Measurements from ENCODE around the gene CLBA1. TPM values are rescaled to one million over a fixed set of nuclear protein-coding genes. Genes with fewer than 3 reads are reported as not detected.

Gene CLBA1
- total and polyA plus RNA-seq, 2 donors (not counting 1 experiment from before 2014, with no cell fraction given) = 11.3 to 11.7 TPM

DNA sequence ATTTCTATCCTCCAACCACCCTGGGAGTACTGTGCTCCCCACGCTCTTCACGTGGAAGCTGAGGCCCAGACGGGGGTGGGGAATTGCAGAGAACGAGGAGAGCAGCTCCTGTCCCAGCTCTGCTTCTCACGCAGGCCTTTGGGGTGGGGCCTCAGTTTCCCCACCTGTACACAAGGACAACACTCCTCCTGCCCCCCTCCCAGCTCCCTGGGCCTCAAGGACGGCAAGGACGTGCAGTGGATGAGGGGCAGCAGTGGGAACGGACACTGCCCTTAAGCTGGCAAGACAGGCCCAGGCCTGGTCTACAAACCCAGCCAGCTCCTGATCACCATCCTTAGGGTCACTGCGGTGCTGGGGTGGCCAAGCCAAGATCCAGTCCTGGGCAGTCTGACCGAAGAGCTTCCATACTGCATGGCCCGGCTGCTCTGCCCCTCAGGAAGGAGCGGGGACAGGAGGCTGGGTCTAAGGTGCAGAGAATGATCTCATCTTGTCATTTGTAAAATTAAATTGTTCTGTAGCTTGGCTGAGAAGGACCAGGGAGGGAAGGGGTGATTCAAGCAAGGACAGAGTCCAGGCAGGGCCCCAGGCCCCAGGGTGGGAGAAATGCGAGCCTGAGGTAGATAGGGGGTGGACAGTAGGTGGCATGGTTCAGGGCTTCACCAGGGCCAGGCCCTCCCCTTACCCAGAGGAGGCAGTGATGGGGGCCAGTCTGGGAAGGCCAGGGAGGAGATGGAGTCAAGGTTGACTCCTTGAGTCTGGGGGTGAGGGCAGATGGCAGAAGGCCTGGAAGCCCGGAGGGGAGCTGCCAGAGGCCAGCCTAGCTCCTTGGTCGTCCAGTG lies 1.3 kb upstream of the CLBA1 start:
- Histone ChIP-seq H3K79me2 (ENCODE audit: control insufficient read depth, insufficient read depth, low read length) (no peaks in the 10 kb centered on the region), H3K27ac (ENCODE audit: insufficient read depth, low read length) (no peak overlapping the region)
- no peak for DNase-seq (ENCODE audit: low read depth in 2 of 2)

DNA sequence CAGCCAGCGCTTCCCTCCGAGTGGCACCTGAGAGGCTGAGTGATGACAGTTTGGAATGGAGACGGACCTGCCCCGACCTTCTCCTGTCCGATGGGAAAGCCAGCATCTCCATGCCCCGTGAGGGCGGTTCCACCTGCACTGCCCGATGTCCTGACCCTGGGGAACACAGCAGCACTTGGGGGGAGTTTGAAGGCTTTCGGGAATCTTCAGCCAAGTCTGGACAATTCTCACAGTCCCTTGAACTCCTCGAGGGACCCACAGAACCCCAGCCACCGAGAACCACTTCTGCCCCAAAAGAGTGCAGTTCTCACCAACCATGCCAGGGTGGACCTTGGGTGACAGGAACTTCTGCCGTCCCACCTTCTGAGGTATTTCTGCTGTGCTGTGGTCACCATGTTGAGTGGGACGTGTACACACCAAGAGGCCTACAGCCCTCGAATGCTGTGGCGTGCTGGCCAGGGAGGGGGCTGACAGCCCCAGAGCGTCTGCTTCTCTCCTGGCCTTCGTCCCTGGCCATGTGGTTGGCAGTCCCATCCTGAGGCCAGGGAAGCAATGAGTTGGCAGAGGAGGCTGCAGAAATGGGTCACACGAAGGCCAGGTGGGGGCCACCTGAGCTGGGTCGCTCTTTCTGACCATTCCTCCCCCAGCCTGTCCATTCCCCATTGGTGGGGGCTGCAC lies 1.0 kb downstream of the CLBA1 start:
- Histone ChIP-seq H3K9ac (ENCODE audit: insufficient read depth, low read length) (peak overlapping the region; percentile 93), H3K4me3 (replicated peaks in 1 of 4; ENCODE audit: control extremely low read depth in 1 of 4, insufficient read depth in 1 of 4, low read depth in 3 of 4, low read length in 4 of 4) (peak overlapping the region; percentile 54 to 83 (median 70)), H3K27me3 (ENCODE audit: control insufficient read depth, insufficient read depth, low read length) (no peaks in the 10 kb centered on the region), H3K27ac (ENCODE audit: insufficient read depth, low read length) (peak overlapping the region; percentile 87), H3K4me1 (ENCODE audit: control insufficient read depth, extremely low read depth, insufficient read depth, low read length) (peaks cover 3% of the 10 kb centered on the region), H2AFZ (ENCODE audit: low read length) (no peak overlapping the region), H3K9me3 (ENCODE audit: control insufficient read depth, insufficient read depth, low read depth, low read length) (no peaks in the 10 kb centered on the region), H4K20me1 (ENCODE audit: control insufficient read depth, extremely low read depth, insufficient read depth, low read length) (no peaks in the 10 kb centered on the region), H3K79me2 (ENCODE audit: control insufficient read depth, insufficient read depth, low read length) (no peaks in the 10 kb centered on the region), H3K36me3 (ENCODE audit: control insufficient read depth, insufficient read depth, low read length) (peaks cover 4% of the 10 kb centered on the region), H3K4me2 (ENCODE audit: extremely low read depth, insufficient read depth, low read length) (peak overlapping the region; percentile 55)
- TF ChIP-seq EZH2 (IDR thresholded peaks at IDR 0.05; ENCODE audit: low read length, missing control alignments) = no peak
- TF ChIP-seq, protein P1, sequence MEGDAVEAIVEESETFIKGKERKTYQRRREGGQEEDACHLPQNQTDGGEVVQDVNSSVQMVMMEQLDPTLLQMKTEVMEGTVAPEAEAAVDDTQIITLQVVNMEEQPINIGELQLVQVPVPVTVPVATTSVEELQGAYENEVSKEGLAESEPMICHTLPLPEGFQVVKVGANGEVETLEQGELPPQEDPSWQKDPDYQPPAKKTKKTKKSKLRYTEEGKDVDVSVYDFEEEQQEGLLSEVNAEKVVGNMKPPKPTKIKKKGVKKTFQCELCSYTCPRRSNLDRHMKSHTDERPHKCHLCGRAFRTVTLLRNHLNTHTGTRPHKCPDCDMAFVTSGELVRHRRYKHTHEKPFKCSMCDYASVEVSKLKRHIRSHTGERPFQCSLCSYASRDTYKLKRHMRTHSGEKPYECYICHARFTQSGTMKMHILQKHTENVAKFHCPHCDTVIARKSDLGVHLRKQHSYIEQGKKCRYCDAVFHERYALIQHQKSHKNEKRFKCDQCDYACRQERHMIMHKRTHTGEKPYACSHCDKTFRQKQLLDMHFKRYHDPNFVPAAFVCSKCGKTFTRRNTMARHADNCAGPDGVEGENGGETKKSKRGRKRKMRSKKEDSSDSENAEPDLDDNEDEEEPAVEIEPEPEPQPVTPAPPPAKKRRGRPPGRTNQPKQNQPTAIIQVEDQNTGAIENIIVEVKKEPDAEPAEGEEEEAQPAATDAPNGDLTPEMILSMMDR (conservative IDR thresholded peaks at IDR 0.05 in 1 of 2, IDR thresholded peaks at IDR 0.05 in 1 of 2; ENCODE audit: low read depth in 1 of 2, low read length in 2 of 2) = no peak
- no peak for DNase-seq (ENCODE audit: low read depth in 2 of 2)

More for the DNA sequence above, 1.3 kb upstream of the CLBA1 start:
- H4K20me1 ChIP-seq (ENCODE audit: control insufficient read depth, extremely low read depth, insufficient read depth, low read length) = no peaks in the 10 kb centered on the region
- no peak for TF ChIP-seq EZH2 (IDR thresholded peaks at IDR 0.05; ENCODE audit: low read length, missing control alignments)
- TF ChIP-seq, protein P1 (conservative IDR thresholded peaks at IDR 0.05 in 1 of 2, IDR thresholded peaks at IDR 0.05 in 1 of 2; ENCODE audit: low read depth in 1 of 2, low read length in 2 of 2) = no peak
- H3K4me1 ChIP-seq (ENCODE audit: control insufficient read depth, extremely low read depth, insufficient read depth, low read length) = peaks cover 3% of the 10 kb centered on the region
- H3K36me3 ChIP-seq (ENCODE audit: control insufficient read depth, insufficient read depth, low read length) = no peaks in the 10 kb centered on the region
- no peak overlapping the region for H3K4me3 ChIP-seq (replicated peaks in 1 of 4; ENCODE audit: control extremely low read depth in 1 of 4, insufficient read depth in 1 of 4, low read depth in 3 of 4, low read length in 4 of 4)
- no peak overlapping the region for H3K9ac ChIP-seq (ENCODE audit: insufficient read depth, low read length)
- H3K27me3 ChIP-seq (ENCODE audit: control insufficient read depth, insufficient read depth, low read length) = no peaks in the 10 kb centered on the region
- no peaks in the 10 kb centered on the region for H3K9me3 ChIP-seq (ENCODE audit: control insufficient read depth, insufficient read depth, low read depth, low read length)
- no peak overlapping the region for H3K4me2 ChIP-seq (ENCODE audit: extremely low read depth, insufficient read depth, low read length)
- H2AFZ ChIP-seq (ENCODE audit: low read length) = no peak overlapping the region

DNA sequence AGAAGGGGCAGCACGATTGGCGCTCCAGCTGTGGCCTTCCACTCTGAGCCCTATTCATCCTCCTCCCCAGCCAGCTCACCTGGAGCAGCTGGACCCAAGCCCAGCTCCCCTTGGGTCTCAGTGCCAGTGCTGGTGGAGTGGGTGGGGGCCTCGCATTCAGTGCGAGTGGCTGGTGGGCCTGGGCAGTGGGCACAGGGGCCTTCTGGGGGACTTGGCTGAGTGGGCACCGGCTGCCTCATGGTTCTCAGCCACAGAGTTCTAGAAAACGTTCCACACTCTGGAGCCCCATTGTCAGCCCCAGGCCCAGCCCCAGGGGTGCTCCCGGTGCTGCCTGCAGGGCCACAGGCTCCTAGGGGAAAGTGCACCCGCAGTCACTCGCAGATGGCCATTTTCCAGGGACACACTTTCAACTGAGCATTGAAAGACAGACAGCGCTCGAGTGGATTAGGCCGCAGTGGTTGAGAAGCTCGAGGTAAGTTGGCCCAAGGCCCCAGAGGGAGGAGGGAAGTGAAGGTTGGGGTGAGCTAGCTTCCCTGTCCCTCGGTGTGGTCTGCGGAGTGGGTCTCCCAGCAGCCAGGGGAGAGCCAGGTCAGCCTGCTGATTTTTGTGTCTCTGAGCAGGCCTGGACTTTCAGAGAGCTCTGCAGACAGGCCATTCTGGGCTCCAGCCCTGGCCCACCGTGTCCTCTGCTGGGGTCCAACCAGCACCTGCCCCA lies 3.8 kb downstream of the CLBA1 start:
- H2AFZ ChIP-seq (ENCODE audit: low read length) = no peak overlapping the region
- no peaks in the 10 kb centered on the region for H3K27me3 ChIP-seq (ENCODE audit: control insufficient read depth, insufficient read depth, low read length)
- DNase-seq (ENCODE audit: low read depth in 2 of 2) = no peak
- H3K4me2 ChIP-seq (ENCODE audit: extremely low read depth, insufficient read depth, low read length) = no peak overlapping the region
- H3K36me3 ChIP-seq (ENCODE audit: control insufficient read depth, insufficient read depth, low read length) = peaks cover 13% of the 10 kb centered on the region
- no peaks in the 10 kb centered on the region for H3K79me2 ChIP-seq (ENCODE audit: control insufficient read depth, insufficient read depth, low read length)
- no peak for TF ChIP-seq EZH2 (IDR thresholded peaks at IDR 0.05; ENCODE audit: low read length, missing control alignments)
- TF ChIP-seq, protein P1 (conservative IDR thresholded peaks at IDR 0.05 in 1 of 2, IDR thresholded peaks at IDR 0.05 in 1 of 2; ENCODE audit: low read depth in 1 of 2, low read length in 2 of 2) = no peak
- H3K27ac ChIP-seq (ENCODE audit: insufficient read depth, low read length) = no peak overlapping the region
- H4K20me1 ChIP-seq (ENCODE audit: control insufficient read depth, extremely low read depth, insufficient read depth, low read length) = no peaks in the 10 kb centered on the region
- H3K9me3 ChIP-seq (ENCODE audit: control insufficient read depth, insufficient read depth, low read depth, low read length) = no peaks in the 10 kb centered on the region
- H3K9ac ChIP-seq (ENCODE audit: insufficient read depth, low read length) = no peak overlapping the region
- no peak overlapping the region for H3K4me3 ChIP-seq (replicated peaks in 1 of 4; ENCODE audit: control extremely low read depth in 1 of 4, insufficient read depth in 1 of 4, low read depth in 3 of 4, low read length in 4 of 4)
- H3K4me1 ChIP-seq (ENCODE audit: control insufficient read depth, extremely low read depth, insufficient read depth, low read length) = peaks cover 3% of the 10 kb centered on the region

All from fibroblast of lung (primary cell).